Measurements from ENCODE around the gene RAB8B. TPM values are rescaled to one million over a fixed set of nuclear protein-coding genes. Genes with fewer than 3 reads are reported as not detected.

The RAB8B gene
- polyA plus RNA-seq, 1 donor: 37.1 TPM

- no peak for DNase-seq
Measured at GRCh38 chr15:63264688-63265293, 75.4 kb downstream of the RAB8B start.

- no peak for DNase-seq
Measured at GRCh38 chr15:63274427-63274826, 85.0 kb downstream of the RAB8B start.

DNA sequence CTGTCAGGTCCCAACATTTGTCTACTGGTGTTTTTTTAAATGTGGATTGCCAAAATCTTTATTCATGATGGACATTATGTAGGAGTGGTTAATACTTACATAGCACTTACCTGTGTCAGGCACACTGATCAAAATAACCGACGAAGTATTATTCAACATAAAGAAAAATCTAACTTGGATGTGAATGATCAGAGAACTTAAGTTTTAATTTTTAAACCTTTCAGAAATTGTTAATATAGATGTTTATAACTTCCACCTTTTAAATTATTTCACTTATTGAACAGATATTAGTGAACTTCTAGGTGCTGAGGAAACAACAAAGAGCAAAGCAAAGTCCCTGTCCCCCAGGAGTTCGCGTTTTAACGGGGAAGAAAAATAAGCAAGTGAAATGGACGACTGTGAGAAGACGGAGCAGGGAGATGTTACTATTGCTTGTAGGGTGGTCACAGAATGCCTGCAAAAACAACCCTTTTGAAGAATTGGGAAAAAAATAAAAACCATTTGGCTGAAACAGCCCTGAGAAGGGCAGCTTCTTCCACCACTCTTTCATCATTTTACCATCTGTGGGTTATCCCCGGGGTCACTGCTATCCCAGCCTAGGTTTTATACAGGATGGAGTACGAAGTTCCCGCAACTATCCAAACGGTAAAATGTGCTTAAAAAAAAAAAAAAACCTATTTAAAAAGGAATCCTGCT, 87.1 kb downstream of the RAB8B start:
- DNase-seq: no peak

GRCh38 chr15:63277038-63277892, 87.9 kb downstream of the RAB8B start, which contains the start of gene APH1B:
Gene APH1B (plus strand): TSS chr15:63277605. CDS start chr15:63277624, 19 bp downstream.
- DNase-seq: peak; percentile 76

DNA sequence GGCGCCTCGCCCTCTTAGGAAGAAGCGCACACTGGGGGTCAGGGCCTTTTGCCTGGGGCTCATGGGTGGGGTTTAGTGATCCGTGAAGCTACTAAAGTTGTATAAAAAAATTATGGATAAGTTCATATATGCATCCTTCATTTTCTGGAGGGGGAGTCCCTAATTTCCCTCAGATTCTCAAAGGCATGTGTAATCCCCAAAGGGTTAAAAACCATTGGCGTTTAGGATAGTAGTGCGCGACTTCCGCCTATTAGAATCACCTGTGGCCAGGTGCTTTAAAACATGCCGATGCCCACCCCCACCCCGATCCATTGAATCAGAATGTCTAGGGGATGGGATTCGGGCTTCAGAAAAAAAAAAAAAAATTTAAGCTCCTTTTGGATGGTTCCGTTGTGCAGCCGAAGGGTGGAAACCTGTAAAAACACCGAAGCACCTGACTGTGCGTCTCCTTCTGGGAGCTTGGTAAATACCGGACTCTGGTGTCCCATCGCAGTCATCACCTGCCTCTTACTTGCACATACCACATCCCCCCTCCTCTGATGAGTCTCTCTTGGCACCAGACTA, 88.6 kb downstream of the RAB8B start:
- DNase-seq: no peak

GRCh38 chr15:63283126-63283525, 93.7 kb downstream of the RAB8B start:
- no peak for DNase-seq

GRCh38 chr15:63284335-63284734, 94.9 kb downstream of the RAB8B start:
- DNase-seq: no peak

DNA sequence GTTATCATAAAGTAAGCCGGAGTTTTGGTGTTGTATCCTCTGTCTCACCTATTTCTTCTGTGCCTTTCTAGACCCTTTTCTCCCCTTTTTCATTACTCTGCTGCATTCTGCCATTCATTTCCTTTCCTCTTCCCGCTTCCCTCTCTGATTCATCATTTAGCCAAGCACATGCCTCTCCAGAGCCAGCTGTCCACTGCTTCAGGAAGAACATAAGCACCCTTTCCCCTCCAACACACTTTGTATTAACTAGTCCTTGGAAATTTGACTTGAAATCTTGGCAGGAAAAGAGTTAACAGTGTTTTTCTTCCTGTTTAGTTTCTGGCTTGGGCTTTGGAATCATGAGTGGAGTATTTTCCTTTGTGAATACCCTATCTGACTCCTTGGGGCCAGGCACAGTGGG, 97.7 kb downstream of the RAB8B start:
- DNase-seq: no peak

DNA sequence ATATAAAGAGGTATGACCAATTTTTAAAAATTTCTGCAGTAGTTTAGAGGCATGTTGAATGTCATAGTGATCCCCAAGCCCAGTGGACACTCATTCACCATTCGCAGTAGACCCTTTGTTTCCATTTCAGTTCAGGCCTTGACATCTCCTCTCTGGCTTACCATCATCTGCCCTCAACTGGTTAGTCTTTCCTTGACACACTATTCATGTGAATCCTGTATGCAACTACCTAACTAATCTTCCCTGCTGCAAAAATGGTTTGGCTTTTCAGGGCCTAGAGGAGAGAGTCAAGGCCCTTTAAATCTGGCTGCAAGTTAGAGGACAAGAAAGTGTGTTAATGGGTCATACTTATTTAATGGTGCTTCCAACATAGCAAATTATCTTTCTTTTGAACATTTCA, 98.9 kb downstream of the RAB8B start:
- no peak for DNase-seq

GRCh38 chr15:63288778-63289378, 99.5 kb downstream of the RAB8B start:
- DNase-seq: peak; percentile 70

GRCh38 chr15:63291507-63291906, 102.1 kb downstream of the RAB8B start:
- no peak for DNase-seq

GRCh38 chr15:63292241-63292640, 102.8 kb downstream of the RAB8B start:
- no peak for DNase-seq

DNA sequence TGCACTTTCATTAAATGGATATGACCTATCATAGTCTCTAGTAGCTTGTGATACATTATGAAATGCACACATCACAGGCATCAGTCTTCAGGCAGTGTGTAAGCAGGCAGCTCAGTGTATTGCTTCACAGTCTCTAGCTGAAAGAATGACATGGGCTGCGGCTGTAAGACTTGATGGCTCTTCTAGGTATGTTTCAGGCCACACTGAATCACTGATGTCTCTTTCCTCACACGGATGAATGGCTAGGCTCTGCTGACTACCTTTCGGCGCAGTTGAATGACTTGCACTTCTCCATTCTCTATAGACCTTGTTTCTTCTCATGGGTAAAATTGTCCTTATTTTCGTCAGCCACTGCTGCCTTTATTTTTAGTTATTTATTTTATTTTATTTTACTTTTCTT, 103.4 kb downstream of the RAB8B start:
- DNase-seq: no peak

- DNase-seq: no peak
Measured at GRCh38 chr15:63294359-63294758, 105.0 kb downstream of the RAB8B start.

- DNase-seq: no peak
Measured at GRCh38 chr15:63295341-63295740, 105.9 kb downstream of the RAB8B start.

GRCh38 chr15:63296195-63296594, 106.8 kb downstream of the RAB8B start:
- no peak for DNase-seq

DNA sequence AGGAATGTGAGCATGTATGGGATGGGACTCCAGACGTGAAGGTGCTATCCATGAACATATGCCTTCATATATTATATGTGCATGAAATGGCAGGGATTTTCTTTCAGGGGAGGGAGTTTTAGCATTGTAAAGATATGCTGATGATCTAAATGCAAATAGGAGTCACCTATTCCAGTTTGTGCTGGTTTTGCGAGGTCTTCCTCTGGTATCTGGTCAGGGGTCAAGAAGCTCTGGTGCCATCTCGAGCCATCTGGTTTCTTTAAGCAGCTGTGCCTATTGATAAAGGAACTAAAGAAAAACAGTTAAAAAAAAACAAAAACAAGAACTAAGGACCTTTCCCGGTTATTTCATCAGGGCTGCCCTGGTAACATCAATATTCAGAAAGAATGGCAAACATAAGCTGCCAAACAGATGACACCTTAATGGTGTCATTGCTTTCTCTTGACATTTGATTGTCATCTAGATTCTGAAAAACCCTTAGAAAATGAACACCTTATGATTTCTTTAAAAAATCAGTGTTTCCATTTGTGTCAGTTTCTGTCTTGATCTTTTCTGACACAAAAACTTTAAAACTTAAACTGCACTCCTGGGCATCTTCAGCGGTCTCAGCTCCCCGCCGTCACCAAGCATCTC, 110.7 kb downstream of the RAB8B start:
- DNase-seq: no peak

- no peak for DNase-seq
Measured at GRCh38 chr15:63301088-63301487, 111.7 kb downstream of the RAB8B start.

- DNase-seq: no peak
Measured at GRCh38 chr15:63305260-63305659, 115.9 kb downstream of the RAB8B start.

- no peak for DNase-seq
Measured at GRCh38 chr15:63306492-63307073, 117.2 kb downstream of the RAB8B start.

GRCh38 chr15:63308491-63308890, 119.1 kb downstream of the RAB8B start:
- DNase-seq: no peak

Measured in left kidney (tissue), 2 donors.